Measurements from ENCODE around the gene FSCN2.

DNA sequence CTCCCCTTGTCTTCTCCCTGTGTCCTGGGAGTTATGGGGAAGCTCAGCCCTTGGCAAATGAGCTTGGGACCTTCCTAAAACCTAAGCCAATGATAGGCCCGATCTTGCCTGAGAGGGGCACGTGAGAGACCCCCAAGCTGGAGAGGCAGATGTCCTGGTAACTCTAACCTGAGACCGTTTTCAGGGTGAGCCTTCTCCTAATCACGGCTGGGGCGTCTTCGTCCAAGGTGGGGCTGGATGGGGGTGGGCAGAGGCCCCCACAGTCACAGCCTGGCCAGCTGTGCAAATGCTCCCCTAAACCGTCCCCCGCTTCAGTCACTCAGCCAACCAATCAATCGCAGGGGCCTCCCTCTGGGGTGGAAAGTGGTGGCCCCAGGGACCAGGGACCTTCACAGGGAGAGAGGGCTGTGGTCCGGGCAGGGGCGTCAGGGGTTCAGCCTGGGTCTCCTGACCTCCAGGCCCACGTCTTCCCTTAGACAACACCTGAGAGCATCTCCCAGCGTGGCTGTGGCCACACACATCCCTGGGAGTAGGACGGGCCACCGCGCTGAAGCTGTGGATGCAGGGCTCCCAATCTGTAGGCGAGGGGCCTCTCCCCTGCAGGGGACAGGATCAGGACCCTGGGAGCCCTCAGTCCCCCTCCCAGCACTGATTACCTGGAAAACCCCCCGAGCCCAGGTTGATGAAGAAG lies 46.2 kb upstream of the FSCN2 start:
- TF ChIP-seq CTCF (IDR thresholded peaks at IDR 0.05; ENCODE audit: extremely low read depth in 1 of 2, insufficient read depth in 1 of 2, low read depth in 1 of 2, low read length in 2 of 2) (no peak), POLR2AphosphoS5 (IDR thresholded peaks at IDR 0.05; ENCODE audit: insufficient read depth, low read depth, low read length) (no peak), EZH2 (IDR thresholded peaks at IDR 0.05; ENCODE audit: borderline replicate concordance, low read depth, low read length, severe bottlenecking) (no peak), POLR2A (IDR thresholded peaks at IDR 0.05; ENCODE audit: low read depth, low read length) (no peak)

Data from endothelial cell of umbilical vein (primary cell).